T-helper 22 cell (primary cell): ENCODE measurements around the gene PARK7.

Source experiments
- DNase-seq: peaks from one replicate; pipeline ENCODE4 v3.0.0-alpha.2; 2020; ENCODE audit warnings: low read depth

Gene PARK7

GRCh38 chr1:7984811-7985210, 23.3 kb downstream of the PARK7 start:
- no peak for DNase-seq

DNA sequence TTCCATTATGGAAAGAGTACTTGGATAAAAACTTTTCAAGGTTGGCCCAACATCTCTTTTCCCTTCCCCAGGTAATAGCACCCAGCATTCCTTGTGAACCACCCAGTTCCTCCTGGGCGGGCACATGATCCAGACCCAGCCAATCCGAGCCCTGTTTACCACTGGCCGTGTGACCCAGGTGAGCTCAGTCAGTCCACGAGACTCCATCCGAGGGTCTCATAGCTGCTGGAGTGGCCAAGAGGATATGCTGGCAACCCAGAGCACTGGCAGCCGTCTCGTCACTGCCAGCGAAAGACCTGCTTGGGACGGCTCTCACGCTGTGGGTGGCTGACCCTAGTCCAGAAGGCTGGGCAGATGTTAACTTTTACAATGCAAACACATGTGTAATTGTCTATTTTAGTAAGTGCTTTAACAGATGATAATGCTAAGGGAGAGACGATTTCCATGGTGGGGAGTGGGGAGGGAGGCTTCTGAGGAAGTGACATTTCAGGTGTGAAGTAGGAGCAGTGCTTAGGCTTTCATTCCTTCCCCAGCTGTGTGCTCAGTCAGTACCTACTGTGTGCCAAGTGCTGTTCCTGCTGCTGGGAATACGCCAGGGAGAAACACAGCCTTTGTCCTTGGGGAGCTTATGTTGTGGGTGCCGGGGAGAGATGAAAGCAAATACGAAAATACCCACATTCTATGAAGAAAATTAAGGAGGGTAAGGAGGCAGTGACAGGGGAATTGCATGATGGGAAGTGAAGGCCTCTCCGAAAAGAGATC, 24.5 kb downstream of the PARK7 start:
- DNase-seq, result no peak

GRCh38 chr1:7987528-7987927, 26.0 kb downstream of the PARK7 start:
- DNase-seq, result no peak

GRCh38 chr1:7988576-7988975, 27.1 kb downstream of the PARK7 start:
- DNase-seq, result no peak

GRCh38 chr1:7989762-7990428, 28.4 kb downstream of the PARK7 start:
- no peak for DNase-seq

DNA sequence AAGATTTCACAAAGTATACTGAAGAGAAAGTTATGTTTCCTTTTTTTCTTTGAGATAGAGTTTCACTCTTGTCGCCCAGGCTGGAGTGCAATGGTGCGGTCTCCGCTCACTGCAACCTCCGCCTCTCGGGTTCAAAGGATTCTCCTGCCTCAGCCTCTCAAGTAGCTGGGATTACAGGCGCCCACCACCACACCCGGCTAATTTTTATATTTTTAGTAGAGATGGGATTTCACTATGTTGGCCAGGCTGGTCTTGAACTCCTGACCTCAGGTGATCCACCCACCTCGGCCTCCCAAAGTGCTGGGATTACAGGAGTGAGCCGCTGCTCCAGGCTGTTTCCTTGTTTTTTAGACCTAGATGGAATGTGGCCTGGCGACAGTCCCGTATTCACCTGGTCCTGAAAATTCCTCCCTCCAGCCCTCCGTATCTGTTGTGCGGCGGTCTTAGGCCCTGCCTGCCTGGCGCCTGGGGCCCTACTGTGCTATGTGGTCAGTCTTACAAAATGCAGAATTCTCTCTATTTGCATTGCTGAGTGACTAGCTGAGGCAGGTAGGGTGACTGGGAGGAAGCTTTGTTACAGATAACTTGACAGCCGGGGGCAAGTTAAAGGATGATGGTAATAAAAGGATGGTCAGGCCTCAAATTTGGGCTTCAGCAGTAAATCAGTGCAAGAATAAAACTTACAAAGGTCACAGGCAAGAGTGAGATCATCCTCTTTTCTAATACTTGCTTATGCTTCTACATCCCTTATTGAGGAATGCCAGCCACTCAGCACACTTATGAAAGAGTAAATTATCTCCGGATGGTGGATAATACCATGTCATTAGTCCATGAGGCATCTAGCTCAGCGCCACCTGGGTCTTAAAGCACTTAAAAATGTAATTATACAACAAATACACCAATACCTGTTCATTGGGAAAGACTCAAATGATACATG, 30.3 kb downstream of the PARK7 start:
- DNase-seq, result no peak

DNA sequence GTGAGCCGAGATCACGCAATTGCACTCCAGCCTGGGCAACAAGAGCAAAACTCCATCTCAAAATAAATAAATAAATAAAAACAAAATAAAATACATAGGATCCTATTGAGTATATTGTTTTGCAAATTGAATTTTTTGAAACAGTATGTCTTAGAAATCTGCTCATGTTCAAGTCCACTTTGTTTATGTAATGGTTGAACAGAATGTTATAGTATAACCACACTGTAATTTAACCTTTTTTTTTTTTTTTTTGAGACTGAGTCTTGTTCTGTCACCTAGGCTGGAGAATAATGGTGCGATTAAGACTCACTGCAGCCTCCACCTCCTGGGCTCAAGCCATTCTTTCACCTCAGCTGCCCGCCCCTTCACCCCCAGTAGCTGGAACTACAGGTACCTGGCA, 31.4 kb downstream of the PARK7 start:
- no peak for DNase-seq

DNA sequence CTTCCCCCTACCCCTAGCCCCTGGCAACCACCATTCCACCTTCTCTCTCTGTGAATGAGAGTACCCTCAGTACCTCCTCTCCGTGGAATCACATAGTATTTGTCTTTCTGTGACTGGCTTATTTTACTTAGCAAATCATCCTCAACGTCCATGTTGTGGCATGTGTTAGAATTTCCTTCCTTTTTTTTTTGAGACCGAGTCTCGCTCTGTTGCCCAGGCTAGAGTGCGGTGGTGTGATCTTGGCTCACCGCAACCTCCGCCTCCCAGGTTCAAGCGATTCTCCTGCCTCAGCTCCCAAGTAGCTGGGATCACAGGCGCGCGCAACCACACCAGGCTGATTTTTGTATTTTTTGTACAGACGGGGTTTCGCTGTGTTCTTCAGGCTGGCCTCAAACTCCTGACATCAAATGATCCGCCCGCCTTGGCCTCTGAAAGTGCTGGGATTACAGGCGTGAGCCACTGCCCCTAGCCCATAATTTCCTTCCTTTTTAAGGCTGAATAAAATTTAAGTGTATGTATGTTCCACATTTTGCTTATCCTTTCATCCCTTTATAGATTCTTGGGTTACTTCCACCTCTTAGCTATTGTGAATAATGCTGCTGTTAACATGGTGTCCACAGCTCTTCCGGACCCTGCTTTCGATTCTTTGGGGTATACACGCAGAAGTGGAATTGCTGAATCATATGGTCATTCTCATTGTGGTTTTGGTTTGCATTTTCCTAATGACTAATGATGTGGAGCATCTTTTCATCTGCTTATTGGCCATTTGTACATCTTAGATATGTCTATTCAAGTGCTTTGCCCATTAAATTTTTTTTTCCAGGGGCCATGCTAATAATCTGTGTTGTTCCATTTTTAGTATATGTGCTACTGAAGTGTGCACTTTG, 32.3 kb downstream of the PARK7 start:
- DNase-seq, result no peak

GRCh38 chr1:7994827-7995226, 33.3 kb downstream of the PARK7 start:
- no peak for DNase-seq

- no peak for DNase-seq
These were observed 33.9 kb downstream of the PARK7 start for GRCh38 chr1:7995437-7995836.

- no peak for DNase-seq
These were observed 40.9 kb downstream of the PARK7 start for GRCh38 chr1:8002329-8002910.

DNA sequence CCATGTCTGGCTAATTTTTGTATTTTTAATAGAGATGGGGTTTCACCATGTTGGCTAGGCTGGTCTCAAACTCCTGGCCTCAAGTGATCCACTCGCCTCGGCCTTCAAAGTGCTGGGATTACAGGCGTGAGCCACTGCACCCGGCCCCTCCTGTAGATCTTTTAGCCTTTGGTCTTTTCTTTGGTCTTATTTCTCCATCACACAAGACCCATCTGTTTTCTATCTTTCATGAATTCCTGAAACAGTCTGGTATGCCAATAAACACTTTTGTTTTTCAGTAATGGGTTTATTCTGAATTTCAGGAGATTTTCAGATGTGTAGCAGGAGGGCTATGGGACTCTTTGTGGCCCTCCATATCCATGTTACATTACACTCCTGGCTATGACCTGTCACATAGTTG, 41.4 kb downstream of the PARK7 start:
- no peak for DNase-seq

DNA sequence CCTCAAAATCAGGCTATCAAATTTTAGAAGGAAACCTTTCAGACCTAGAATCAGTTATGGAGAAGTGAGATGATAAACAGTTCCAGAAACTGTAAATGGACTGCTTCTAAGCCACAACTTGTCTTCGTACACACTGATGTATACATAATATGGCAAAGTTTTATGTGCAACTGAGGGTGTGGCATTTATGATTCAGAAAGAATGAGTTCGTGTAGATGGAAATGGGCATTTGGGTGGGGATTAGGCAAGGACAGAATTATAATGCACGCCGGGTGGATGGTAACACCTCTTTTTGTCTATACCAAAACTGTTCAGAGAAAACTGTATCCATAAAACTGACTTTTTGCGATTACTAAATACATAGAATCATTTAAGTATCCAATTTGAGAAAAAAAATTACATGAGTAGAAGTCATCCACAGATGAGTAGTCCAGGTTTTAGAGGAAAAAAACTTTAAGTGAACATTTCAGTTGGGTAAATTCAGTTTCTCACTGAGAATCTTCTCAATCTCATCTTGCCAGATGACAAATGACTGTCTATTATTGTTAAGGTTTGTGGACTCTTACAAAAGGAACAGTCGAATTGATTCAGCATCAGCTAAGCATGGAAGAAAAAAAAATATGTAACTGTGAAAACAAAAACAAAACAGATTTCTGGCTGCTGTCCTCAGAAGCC, 42.1 kb downstream of the PARK7 start:
- no peak for DNase-seq

DNA sequence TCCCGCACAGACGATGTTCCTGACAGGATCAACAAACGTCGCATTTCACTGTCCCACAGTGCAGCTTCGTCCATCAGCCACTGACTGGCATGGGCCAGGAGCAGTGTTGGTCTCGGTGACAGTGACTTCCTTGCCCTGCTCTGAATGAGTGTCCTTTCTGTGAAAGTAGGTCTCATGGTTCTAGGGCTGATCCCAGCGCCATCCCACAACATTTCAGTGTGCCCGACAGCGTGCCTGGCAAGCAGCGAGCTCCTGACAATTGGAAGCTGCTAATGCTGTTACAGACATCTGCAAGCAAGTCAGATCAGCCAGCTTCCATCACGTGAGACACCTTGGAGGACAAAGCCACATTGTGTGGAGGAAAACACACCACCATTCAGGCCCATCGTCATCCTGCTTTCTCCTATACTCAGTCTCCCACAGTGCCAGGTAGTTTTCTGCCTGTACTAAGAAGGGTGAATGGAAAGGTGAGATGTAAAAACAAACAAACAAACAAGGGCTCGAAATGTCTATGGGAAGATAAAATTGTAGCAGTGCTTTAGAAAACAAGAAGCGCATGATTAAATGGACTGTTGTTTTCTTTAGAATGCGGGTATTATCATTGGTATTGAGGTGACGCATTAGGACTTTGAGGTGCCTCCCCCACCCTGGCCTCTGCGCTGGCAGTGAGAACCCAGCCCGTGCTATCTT, 42.7 kb downstream of the PARK7 start:
- DNase-seq, result no peak

DNA sequence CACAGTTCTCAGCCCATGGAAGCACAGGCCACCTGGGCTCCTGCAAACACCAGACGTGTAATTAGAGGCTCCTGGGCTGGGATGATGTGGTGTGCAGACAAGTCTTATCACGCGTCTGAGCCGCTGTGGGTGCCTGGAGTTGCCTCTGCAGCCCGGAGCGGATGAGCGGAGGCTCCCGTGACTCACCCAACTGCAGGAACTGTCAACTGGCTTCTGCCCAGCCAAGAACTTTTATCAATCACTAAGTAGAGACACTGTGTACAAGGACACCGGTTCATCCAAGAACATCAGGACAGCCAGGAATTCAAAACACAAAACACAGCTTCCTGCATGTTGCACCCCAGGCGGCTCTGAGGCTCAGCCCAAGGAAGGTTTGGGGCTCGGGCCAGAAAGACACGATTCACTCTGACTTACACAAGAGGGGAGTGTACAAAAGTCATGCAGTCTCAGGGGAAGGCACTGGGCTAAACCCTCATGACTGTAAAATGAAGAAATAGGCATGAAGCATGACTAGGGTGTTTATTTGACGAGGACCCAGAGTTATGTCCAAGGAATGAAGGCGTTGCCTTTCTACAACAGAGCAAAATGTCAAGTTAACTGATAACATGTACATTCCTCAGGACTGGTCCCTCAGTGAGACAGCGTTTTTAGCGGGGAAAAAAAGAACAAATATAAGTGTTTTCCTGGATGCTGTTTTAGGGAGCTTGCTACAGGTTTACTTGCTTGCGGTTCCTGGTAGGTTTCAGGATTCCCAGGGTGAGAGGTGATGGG, 43.5 kb downstream of the PARK7 start:
- DNase-seq, result no peak

- DNase-seq, result no peak
These were observed 44.8 kb downstream of the PARK7 start for GRCh38 chr1:8006037-8006963.

- DNase-seq, result no peak
These were observed 47.8 kb downstream of the PARK7 start for GRCh38 chr1:8009043-8010002.
